IPS-20b (cell line): ENCODE results near the gene SERPIND1.

ENCODE experiments used
- H3K27ac ChIP-seq: one replicate; pipeline ENCODE4 v1.5.1; 2013; ENCODE audit warnings: low read length
- H3K27me3 ChIP-seq: 2 replicates; pipeline ENCODE4 v1.6.1; 2013; ENCODE audit warnings: mild to moderate bottlenecking, low read length, inconsistent platforms; ENCODE audit not compliant: insufficient read depth
- H3K36me3 ChIP-seq: 2 replicates; pipeline ENCODE4 v1.6.1; 2013; ENCODE audit warnings: low read depth, mild to moderate bottlenecking, inconsistent platforms, low read length, moderate library complexity; ENCODE audit not compliant: insufficient read depth
- H3K4me1 ChIP-seq: 2 replicates; pipeline ENCODE4 v1.6.1; 2013; ENCODE audit warnings: mild to moderate bottlenecking, control low read depth, inconsistent platforms, low read length, moderate library complexity; ENCODE audit not compliant: insufficient read depth
- H3K4me3 ChIP-seq: 2 replicates; pipeline ENCODE4 v1.5.1; 2013; ENCODE audit warnings: mild to moderate bottlenecking, low read length, inconsistent platforms
- H3K9ac ChIP-seq: 2 replicates; pipeline ENCODE4 v1.6.1; 2013; ENCODE audit warnings: low read depth, mild to moderate bottlenecking, inconsistent platforms, low read length, moderate library complexity
- H3K9me3 ChIP-seq: 2 replicates; pipeline ENCODE4 v1.6.1; 2013; ENCODE audit warnings: mild to moderate bottlenecking, low read depth, low read length, inconsistent platforms; ENCODE audit not compliant: insufficient read depth

The SERPIND1 gene

GRCh38 chr22:20749453-20749852 is 24.5 kb upstream of the SERPIND1 start:
- no peak overlapping the region for H3K27ac ChIP-seq
- H3K4me3 ChIP-seq = no peak overlapping the region
- peaks cover 11% of the 10 kb centered on the region for H3K36me3 ChIP-seq
- no peaks in the 10 kb centered on the region for H3K9me3 ChIP-seq
- H3K27me3 ChIP-seq = no peaks in the 10 kb centered on the region
- no peaks in the 10 kb centered on the region for H3K4me1 ChIP-seq
- no peak overlapping the region for H3K9ac ChIP-seq

DNA sequence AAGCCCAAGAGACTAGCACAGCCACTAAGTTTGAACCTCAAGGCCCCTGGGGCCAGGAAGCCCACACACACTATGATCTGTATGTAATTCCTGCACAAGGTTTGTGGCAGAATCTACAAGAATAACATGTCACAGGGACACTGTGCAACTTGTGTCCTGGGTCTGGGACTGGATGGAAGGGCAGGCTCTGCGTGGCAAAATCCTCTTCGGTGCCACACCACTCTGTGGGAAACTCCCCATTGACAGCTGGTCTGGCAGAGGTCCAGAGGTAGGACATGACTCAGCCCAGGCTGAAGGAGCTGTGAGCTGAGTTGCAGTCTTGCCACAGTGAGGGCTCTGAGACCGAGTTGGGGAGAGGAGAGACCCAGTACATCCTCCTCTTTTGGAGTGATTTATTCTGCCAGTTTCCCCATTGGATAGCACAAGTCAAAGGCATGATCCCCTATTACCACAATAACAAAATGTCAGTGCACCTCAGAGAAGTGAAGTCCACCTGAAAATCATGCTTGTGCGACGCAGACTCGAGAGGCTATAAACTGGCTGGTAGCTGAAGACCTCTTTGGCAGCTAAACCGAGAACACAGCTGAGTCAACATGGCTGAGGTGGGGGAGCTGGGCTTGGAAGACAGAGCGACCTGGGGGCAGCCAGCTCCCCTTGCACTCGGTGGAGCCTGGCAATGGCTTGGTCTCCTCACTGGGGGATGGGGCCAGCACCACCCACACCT is 23.3 kb upstream of the SERPIND1 start:
- no peaks in the 10 kb centered on the region for H3K4me1 ChIP-seq
- H3K27me3 ChIP-seq = no peaks in the 10 kb centered on the region
- H3K9me3 ChIP-seq = no peaks in the 10 kb centered on the region
- peaks cover 11% of the 10 kb centered on the region for H3K36me3 ChIP-seq
- no peak overlapping the region for H3K9ac ChIP-seq
- no peak overlapping the region for H3K4me3 ChIP-seq
- no peak overlapping the region for H3K27ac ChIP-seq

- Histone ChIP-seq H3K9me3 (no peaks in the 10 kb centered on the region), H3K27me3 (no peaks in the 10 kb centered on the region), H3K9ac (no peak overlapping the region), H3K4me3 (no peak overlapping the region), H3K36me3 (peaks cover 11% of the 10 kb centered on the region), H3K27ac (no peak overlapping the region), H3K4me1 (no peaks in the 10 kb centered on the region)
These were observed 22.6 kb upstream of the SERPIND1 start for GRCh38 chr22:20751185-20751851.

DNA sequence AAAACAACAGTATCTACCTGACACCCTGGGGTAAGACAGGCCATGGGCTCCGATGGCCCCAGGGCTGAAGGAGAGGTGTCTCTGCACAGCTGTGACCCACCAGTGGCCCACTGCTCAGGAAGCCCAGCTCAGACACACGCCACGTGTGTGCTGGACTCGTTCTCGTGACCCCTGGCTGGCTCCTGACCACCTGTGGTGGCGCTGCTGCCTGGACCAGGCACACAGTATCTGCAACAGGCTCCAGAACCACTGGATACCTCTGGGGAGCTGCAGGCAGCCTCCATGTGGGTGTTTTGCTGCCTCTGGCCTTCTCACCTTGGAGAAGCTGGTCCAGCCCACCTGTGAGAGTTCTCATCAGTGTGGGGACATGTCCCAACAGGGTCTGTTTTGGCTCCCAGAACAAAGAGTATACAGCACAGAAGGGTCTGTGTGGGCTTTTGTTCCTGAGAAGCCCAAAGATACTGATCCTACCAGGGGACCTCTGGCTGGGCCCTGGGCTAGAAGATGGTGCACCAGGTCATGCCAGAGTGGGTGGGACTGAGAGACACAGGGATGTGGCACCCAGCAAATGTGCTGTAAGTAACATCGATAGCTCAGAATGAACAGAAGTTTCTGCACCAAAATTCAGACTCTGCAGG is 21.7 kb upstream of the SERPIND1 start:
- Histone ChIP-seq H3K4me3 (no peak overlapping the region), H3K9ac (no peak overlapping the region)

DNA sequence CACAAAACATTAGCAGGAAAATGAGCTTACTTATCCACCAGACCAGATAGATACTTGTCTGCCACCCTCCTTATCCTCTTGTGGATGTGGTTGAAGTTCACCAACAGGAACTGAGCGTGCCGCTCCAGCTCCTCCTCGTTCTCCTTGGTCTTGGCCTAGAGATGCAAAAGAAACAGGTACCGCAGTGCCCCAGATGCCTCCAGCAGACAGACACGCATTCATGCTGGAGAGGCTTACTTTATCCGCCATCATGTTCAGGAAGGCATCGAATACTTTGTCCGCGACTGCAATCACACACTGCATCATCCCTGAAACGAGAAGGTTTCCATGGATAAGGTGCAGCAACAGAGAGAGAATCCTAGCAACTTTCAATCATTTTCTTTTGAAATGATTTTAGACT is 21.0 kb upstream of the SERPIND1 start:
- Histone ChIP-seq H3K9ac (no peak overlapping the region), H3K4me3 (no peak overlapping the region), H3K9me3 (no peaks in the 10 kb centered on the region), H3K36me3 (peaks cover 5% of the 10 kb centered on the region; the same call in 1 of the 2 replicates), H3K27ac (no peak overlapping the region), H3K27me3 (no peaks in the 10 kb centered on the region), H3K4me1 (no peaks in the 10 kb centered on the region)

More for the DNA sequence above, 21.7 kb upstream of the SERPIND1 start:
- Histone ChIP-seq H3K27me3 (no peaks in the 10 kb centered on the region), H3K9me3 (no peaks in the 10 kb centered on the region), H3K36me3 (peaks cover 5% of the 10 kb centered on the region), H3K4me1 (no peaks in the 10 kb centered on the region), H3K27ac (no peak overlapping the region)

GRCh38 chr22:20756846-20757245 is 17.1 kb upstream of the SERPIND1 start:
- H3K27ac ChIP-seq = no peak overlapping the region
- H3K4me1 ChIP-seq = no peaks in the 10 kb centered on the region
- no peaks in the 10 kb centered on the region for H3K9me3 ChIP-seq
- no peak overlapping the region for H3K9ac ChIP-seq
- no peaks in the 10 kb centered on the region for H3K36me3 ChIP-seq
- H3K4me3 ChIP-seq = no peak overlapping the region
- H3K27me3 ChIP-seq = no peaks in the 10 kb centered on the region

DNA sequence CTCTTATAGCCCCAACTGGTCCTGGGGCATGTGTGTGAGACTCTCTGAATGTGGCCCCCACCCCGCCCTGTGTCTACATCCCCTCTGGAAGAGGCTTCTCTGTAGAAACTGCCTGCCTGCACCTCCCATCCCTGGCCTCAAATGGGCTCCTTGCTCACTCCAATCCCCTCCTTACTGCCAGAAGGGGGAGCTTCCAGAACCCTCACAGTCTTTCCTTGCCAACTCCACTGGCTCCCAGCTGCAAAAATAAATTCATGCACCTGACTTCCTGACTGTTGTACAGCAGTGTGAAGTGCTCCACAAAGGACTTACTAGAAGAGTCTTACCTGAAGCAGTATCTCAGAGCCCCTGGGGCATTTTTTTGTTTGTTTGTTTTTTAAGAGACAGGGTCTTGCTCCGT is 15.2 kb upstream of the SERPIND1 start:
- Histone ChIP-seq H3K27me3 (no peaks in the 10 kb centered on the region), H3K27ac (no peak overlapping the region), H3K4me1 (no peaks in the 10 kb centered on the region), H3K9ac (no peak overlapping the region), H3K4me3 (no peak overlapping the region), H3K36me3 (peaks cover 3% of the 10 kb centered on the region; the same call in 1 of the 2 replicates), H3K9me3 (no peaks in the 10 kb centered on the region)

DNA sequence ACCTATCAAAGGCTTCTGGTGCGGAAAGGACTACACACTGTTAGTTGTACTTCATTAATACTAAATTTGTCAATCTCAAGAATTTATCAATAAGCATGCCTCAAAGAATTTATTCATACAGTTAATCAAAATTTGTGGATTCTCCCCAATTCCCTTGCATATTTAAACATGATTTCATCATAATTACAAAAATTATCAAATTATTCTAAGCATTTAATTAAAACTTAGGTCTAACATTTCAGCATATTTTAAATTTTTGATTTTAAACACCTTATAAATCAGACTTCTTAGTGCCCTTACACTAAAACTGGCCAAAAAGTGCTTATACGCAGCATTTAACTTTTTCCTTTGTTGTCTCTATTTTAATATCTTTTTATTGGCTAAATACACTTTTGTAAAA is 13.8 kb upstream of the SERPIND1 start:
- Histone ChIP-seq H3K27me3 (no peaks in the 10 kb centered on the region), H3K36me3 (peaks cover 17% of the 10 kb centered on the region), H3K4me3 (no peak overlapping the region), H3K9me3 (no peaks in the 10 kb centered on the region), H3K9ac (no peak overlapping the region), H3K4me1 (no peaks in the 10 kb centered on the region), H3K27ac (no peak overlapping the region)

GRCh38 chr22:20761536-20761935 is 12.4 kb upstream of the SERPIND1 start:
- Histone ChIP-seq H3K36me3 (peaks cover 20% of the 10 kb centered on the region), H3K27ac (no peak overlapping the region), H3K9ac (no peak overlapping the region), H3K4me3 (no peak overlapping the region), H3K27me3 (no peaks in the 10 kb centered on the region), H3K9me3 (no peaks in the 10 kb centered on the region), H3K4me1 (no peaks in the 10 kb centered on the region)

DNA sequence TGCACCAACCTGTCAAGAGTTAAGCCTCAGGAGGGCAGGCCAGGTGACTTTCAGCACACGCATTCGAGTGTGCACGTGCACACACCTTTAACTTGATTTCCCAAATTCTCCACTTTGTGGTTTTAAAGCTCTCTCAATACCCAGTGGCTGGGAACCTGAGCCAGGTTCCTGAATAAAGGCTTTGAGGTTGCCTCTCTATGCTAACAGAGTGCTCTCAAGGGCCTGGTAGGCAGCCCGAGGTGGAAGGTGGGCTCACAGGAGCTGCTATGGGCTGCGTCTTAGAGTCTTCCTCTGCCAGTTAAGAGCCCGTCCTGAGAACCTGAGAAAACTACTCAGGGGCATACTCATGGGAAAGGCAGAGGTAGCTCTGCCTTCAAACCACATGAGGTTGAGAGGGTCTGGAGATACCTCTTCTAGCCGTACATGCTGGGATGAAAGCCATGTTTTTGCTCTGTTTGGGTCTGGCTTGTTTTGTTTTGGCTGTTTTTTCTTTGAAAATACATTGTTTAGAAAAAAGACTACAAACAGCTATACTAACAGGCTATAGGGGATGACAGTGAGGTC is 11.6 kb upstream of the SERPIND1 start:
- Histone ChIP-seq H3K4me1 (no peaks in the 10 kb centered on the region), H3K9me3 (no peaks in the 10 kb centered on the region), H3K36me3 (peaks cover 20% of the 10 kb centered on the region), H3K9ac (no peak overlapping the region), H3K27ac (no peak overlapping the region), H3K4me3 (no peak overlapping the region), H3K27me3 (no peaks in the 10 kb centered on the region)

DNA sequence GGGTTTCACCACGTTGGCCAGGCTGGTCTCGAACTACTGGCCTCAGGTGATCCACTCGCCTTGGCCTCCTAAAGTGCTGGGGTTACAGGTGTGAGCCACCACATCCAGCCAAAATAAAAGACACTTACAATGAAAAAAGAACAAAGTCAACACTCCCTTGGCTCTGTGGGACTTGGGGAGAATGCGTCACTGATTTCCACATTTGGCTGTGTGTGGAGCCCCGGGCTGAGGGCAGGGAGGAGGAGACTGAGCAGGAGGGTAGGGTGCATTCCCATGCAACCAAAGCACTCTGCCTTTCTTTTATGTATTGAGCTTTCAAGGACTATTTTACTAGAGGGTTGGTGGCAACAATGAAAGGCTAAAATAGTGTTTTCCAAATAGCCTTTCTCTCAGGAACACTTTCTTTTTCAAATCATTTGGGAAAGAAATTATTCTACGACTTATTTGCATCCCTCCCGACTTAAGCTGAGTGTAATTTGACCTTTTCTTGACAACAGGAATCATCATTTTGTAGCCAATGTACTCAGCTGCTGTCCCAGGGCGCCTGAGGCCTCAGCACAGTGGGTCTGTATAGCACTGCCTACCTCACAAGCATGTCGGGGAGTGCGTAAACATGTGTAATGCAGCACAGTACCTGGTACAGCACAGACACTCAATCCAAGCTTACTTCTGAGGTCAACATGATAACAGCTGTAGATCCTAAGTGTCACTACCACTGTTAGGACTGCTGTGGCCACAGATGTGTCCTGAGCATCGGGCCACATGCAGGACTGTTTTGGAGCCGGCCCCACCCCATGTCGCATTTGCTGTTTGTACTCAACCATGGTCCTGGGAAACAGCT is 10.1 kb upstream of the SERPIND1 start:
- H3K9ac ChIP-seq = no peak overlapping the region
- H3K27me3 ChIP-seq = no peaks in the 10 kb centered on the region
- no peaks in the 10 kb centered on the region for H3K9me3 ChIP-seq
- peaks cover 20% of the 10 kb centered on the region for H3K36me3 ChIP-seq
- no peak overlapping the region for H3K27ac ChIP-seq
- no peak overlapping the region for H3K4me3 ChIP-seq
- H3K4me1 ChIP-seq = no peaks in the 10 kb centered on the region
